ENCODE results near the gene GTF3C1.

GRCh38 chr16:27539120-27539519, 10.6 kb downstream of the GTF3C1 start:
- TF ChIP-seq, protein P1, sequence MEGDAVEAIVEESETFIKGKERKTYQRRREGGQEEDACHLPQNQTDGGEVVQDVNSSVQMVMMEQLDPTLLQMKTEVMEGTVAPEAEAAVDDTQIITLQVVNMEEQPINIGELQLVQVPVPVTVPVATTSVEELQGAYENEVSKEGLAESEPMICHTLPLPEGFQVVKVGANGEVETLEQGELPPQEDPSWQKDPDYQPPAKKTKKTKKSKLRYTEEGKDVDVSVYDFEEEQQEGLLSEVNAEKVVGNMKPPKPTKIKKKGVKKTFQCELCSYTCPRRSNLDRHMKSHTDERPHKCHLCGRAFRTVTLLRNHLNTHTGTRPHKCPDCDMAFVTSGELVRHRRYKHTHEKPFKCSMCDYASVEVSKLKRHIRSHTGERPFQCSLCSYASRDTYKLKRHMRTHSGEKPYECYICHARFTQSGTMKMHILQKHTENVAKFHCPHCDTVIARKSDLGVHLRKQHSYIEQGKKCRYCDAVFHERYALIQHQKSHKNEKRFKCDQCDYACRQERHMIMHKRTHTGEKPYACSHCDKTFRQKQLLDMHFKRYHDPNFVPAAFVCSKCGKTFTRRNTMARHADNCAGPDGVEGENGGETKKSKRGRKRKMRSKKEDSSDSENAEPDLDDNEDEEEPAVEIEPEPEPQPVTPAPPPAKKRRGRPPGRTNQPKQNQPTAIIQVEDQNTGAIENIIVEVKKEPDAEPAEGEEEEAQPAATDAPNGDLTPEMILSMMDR (IDR thresholded peaks at IDR 0.05; ENCODE audit: low read length): no peak
- no peak for TF ChIP-seq EZH2phosphoT487 (IDR thresholded peaks at IDR 0.05; ENCODE audit: low read length)

Data from MM.1S (cell line).